ENCODE data around the gene SPSB4.

The SPSB4 gene

DNA sequence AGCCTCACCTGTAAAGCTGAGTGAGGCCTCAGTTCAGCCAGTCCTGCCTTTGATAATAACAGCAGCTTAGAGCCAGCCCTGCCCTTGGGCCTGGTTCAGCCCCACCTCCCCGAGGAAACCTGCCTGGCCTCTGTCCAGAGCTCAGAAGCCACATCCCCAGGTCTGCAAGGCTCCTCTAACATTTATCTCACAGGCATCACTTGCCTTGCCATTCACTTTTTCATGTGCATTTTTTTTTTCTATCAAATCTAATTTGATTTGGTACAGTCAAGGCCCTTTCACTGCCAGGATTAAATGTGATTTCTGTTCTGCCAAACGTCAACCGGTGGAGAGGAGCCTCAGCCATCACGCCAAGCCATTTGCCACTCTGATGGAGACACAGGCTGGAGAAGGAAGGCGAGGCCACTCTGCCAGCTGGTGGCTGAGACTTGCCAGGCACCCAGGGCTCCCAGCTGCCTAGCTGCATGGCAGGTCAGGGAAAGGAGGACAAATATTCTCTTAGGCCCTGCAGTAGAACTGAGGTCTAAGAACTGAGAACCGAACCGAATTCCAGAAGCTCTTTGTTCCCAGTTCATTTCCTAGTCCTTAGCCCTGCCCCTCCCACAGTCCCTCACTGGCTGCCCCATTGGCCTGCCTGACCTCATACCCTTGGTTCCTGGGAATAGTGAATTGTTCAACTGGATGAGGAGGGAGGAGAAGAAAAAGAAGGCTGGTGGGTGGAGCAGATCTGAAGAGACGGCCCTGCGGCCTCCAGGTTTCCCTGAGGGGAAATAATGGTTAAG is 76.4 kb downstream of the SPSB4 start:
- Mint-ChIP-seq H3K4me3 (no peak overlapping the region), H3K4me1 (ENCODE audit: low read depth in 2 of 2) (no peaks in the 10 kb centered on the region), H3K36me3 (ENCODE audit: insufficient read depth) (peaks cover 2% of the 10 kb centered on the region), H3K27me3 (peaks cover 50 to 53% of the 10 kb centered on the region in 2 donors), H3K27ac (peak overlapping the region in 1 of 2 donors; percentile 45), H3K9me3 (no peaks in the 10 kb centered on the region)
- ATAC-seq (replicated peaks): no peak
- no peak for DNase-seq

DNA sequence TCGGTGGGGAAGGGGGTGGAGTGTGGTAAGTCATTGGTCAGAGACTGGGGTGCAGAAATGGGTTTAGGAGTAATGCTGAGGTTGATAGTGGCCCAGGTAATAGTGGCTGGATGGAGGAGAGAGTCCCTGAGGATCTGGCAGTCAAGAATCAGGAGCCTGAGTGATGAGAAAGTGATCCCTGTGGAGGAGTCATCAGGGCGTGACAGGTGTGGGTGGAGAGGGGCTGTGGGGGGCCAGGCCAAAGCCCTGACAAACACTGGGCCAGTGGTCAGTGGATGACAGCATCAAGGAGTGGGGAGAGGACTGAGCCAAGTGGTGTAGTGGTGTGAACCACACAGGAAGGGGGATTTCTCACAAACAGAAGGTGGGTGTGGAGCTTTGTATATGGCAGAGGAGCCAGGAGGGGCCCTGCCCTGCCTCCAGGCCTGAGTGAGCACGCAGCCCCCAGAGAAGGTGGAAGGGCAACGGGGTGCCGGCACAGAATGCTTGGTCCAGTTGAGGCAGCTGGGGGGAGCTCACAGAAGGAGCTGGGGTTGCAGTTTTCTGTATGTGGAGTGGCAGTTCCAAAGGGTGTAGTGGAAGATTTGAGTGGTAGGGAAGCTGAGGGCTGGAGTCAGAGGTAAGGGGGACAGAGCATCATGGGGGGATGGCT is 77.1 kb downstream of the SPSB4 start:
- H3K4me1 Mint-ChIP-seq (ENCODE audit: low read depth in 2 of 2): no peaks in the 10 kb centered on the region
- H3K27ac Mint-ChIP-seq: peak overlapping the region in 1 of 2 donors; percentile 45
- no peak overlapping the region for H3K4me3 Mint-ChIP-seq
- H3K27me3 Mint-ChIP-seq: peaks cover 45 to 46% of the 10 kb centered on the region in 2 donors
- DNase-seq (no peak), ATAC-seq (replicated peaks) (no peak)
- no peaks in the 10 kb centered on the region for H3K9me3 Mint-ChIP-seq
- H3K36me3 Mint-ChIP-seq (ENCODE audit: insufficient read depth): peaks cover 2% of the 10 kb centered on the region

DNA sequence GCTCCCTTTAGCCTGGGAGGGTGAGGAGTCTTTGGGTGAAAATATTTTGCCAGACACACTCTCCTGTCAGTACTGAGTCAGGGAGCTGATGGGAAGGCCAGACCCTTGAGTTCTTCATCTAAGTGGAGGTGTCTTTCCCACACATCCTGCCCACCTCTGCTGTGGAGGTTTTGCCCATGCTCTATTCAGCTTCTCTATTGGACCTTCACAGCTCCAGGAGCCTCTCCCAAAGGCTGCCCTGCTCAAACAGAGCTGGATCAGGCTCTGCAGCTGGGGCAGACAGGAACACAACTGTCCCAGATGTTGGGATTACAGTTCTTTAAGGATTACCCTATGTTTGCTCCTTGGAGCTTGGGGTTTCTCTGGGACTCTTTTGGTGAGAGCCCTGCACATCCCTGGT is 77.9 kb downstream of the SPSB4 start:
- Mint-ChIP-seq H3K27me3 (peaks cover 37 to 38% of the 10 kb centered on the region in 2 donors), H3K4me3 (no peak overlapping the region), H3K36me3 (ENCODE audit: insufficient read depth) (peaks cover 2% of the 10 kb centered on the region), H3K27ac (no peak overlapping the region), H3K9me3 (no peaks in the 10 kb centered on the region), H3K4me1 (ENCODE audit: low read depth in 2 of 2) (no peaks in the 10 kb centered on the region)
- DNase-seq (no peak), ATAC-seq (replicated peaks) (no peak)

DNA sequence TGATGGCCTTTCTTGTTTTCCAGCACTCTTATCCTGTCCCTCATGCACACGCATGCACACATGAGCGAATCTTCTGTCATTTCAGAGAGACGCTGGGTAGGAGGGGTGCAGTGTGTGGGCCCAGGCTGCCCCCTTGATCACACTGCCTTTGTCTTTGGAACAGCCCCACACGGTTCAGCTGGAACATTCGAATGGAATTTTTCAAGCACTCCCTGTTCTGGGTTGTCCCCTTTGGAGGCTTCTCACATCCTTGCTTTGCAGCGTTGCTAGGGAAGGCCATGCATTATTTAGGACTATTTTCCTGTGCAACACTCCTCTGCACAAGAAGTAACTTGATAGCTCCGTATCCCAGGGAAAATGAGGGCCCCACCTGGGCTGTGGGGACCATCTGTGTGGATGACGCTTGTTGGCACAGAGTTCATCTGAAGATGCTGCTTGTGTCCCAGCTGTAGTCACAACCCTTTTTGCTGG is 78.4 kb downstream of the SPSB4 start:
- peaks cover 32 to 33% of the 10 kb centered on the region in 2 donors for H3K27me3 Mint-ChIP-seq
- DNase-seq (no peak), ATAC-seq (replicated peaks) (no peak)
- H3K36me3 Mint-ChIP-seq (ENCODE audit: insufficient read depth): peaks cover 2% of the 10 kb centered on the region
- H3K9me3 Mint-ChIP-seq: no peaks in the 10 kb centered on the region
- H3K4me3 Mint-ChIP-seq: no peak overlapping the region
- no peaks in the 10 kb centered on the region for H3K4me1 Mint-ChIP-seq (ENCODE audit: low read depth in 2 of 2)
- H3K27ac Mint-ChIP-seq: no peak overlapping the region

DNA sequence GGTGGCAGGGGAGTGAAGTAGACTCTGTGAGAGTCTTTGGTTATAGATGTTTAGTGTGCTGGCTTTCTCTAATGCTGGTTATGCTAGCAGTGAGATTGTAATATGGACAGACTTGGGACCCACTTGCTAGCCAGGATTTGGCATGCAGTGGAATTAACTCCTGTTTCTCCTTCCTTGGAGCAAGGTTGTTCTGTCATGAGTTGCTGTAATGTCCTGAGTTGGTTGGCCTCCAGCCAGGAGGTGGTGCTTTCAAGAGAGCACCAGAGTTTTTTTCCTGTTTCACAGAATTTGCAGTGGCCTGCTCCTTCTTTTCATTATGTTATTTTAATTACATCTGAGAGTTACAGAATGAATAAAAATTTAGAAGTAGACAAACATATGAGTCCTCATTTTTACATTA is 92.4 kb downstream of the SPSB4 start:
- Mint-ChIP-seq H3K27ac (no peak overlapping the region), H3K4me1 (ENCODE audit: low read depth in 2 of 2) (no peaks in the 10 kb centered on the region), H3K36me3 (ENCODE audit: insufficient read depth) (no peaks in the 10 kb centered on the region), H3K9me3 (peaks cover 4 to 21% of the 10 kb centered on the region in 2 donors), H3K27me3 (peaks cover 49 to 73% of the 10 kb centered on the region in 2 donors), H3K4me3 (no peak overlapping the region)
- no peak for ATAC-seq (replicated peaks)
- DNase-seq: no peak

DNA sequence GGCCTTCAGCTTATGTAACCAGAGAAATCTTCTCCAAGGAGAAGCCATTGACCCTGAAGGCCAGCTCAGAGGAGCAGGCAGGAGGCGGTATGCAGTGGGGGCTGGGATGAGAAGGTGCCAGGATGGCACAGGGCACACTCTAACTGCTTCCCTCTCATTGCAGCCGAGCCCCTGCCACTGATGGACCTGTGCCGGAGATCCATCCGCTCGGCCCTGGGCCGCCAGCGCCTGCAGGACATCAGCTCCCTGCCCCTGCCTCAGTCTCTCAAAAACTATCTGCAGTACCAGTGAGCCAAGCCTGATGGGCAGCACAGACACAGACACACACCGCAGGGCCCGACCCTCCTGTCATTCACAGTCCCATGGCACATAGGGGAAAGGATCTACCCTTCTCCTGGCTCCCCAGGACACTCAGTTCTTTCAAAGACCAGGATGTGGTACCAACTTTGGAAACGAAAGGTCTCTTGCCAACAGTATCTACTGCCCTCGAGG is 95.9 kb downstream of the SPSB4 start:
- Mint-ChIP-seq H3K36me3 (ENCODE audit: insufficient read depth) (no peaks in the 10 kb centered on the region), H3K27me3 (peaks cover 43 to 79% of the 10 kb centered on the region in 2 donors), H3K9me3 (peaks cover 4 to 16% of the 10 kb centered on the region in 2 donors), H3K4me1 (ENCODE audit: low read depth in 2 of 2) (peaks cover 0 to 2% of the 10 kb centered on the region in 2 donors), H3K27ac (no peak overlapping the region), H3K4me3 (no peak overlapping the region)
- DNase-seq: no peak
- ATAC-seq (replicated peaks): no peak

DNA sequence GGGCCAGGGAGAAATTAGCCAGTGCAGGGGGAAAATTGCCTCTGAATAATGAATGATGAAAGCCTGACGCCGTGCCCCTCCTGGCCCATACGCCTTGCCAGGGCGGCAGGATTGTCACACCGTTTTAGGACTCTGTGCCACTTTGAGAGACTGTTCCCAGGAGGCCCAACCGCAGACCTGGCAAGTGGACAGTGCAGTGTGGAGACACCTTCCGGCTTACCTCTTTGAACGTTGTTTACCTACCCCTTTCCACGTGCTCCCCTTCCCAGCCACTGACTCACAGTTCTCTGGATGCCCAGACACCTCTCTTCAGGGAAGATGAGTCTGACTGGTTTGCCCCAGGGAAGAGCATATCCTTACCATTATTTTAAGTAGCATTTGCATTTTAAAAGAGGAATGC is 96.5 kb downstream of the SPSB4 start:
- H3K36me3 Mint-ChIP-seq (ENCODE audit: insufficient read depth): no peaks in the 10 kb centered on the region
- ATAC-seq (replicated peaks) (no peak), DNase-seq (no peak)
- peaks cover 0 to 2% of the 10 kb centered on the region in 2 donors for H3K4me1 Mint-ChIP-seq (ENCODE audit: low read depth in 2 of 2)
- no peak overlapping the region for H3K4me3 Mint-ChIP-seq
- peaks cover 2 to 10% of the 10 kb centered on the region in 2 donors for H3K9me3 Mint-ChIP-seq
- no peak overlapping the region for H3K27ac Mint-ChIP-seq
- H3K27me3 Mint-ChIP-seq: peaks cover 37 to 72% of the 10 kb centered on the region in 2 donors

DNA sequence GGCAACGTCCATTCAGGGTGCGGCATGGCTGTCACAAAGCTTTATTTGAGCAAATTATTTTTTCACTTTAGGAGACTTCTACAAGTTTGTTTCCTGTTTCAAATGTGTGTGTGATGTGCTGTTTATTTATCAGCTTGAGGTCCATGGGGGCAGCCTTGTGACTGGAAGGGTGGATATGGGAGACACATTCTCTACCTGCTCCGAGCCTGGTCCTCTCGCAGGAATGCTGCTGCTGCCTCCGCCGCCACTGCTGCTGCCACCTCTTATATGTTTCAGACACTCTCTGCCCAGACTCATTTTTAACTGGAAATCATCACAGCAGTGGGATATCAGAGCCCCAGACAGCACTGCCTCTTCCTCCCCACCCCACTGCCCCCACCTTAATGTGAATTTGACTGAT is 97.0 kb downstream of the SPSB4 start:
- H3K27ac Mint-ChIP-seq: no peak overlapping the region
- no peak for ATAC-seq (replicated peaks)
- no peak overlapping the region for H3K4me3 Mint-ChIP-seq
- no peaks in the 10 kb centered on the region for H3K36me3 Mint-ChIP-seq (ENCODE audit: insufficient read depth)
- DNase-seq: no peak
- H3K27me3 Mint-ChIP-seq: peaks cover 34 to 67% of the 10 kb centered on the region in 2 donors
- peaks cover 0 to 5% of the 10 kb centered on the region in 2 donors for H3K9me3 Mint-ChIP-seq
- H3K4me1 Mint-ChIP-seq (ENCODE audit: low read depth in 2 of 2): peaks cover 0 to 2% of the 10 kb centered on the region in 2 donors

DNA sequence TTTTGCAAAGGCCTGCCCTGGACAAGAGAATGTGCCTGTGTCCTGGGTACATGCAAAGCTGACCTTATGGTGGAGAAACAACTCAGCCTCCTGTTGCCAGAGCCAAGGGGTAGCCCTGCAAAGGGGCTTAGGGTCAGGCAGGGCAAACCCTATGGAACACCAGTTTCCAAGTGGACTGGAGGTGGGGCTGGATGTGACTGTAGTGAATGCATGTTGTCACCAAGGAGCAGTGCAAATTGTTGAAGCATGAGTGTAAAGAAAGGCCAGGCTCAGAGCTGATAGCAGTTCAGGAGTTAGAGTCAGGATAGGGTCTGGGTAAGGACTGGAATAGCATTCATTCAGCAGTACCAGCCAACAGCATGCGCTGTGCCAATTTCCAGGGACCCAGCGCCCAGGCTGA is 97.6 kb downstream of the SPSB4 start:
- no peak overlapping the region for H3K27ac Mint-ChIP-seq
- H3K4me3 Mint-ChIP-seq: no peak overlapping the region
- H3K36me3 Mint-ChIP-seq (ENCODE audit: insufficient read depth): no peaks in the 10 kb centered on the region
- peaks cover 0 to 2% of the 10 kb centered on the region in 2 donors for H3K4me1 Mint-ChIP-seq (ENCODE audit: low read depth in 2 of 2)
- H3K27me3 Mint-ChIP-seq: peaks cover 32 to 66% of the 10 kb centered on the region in 2 donors
- H3K9me3 Mint-ChIP-seq: no peaks in the 10 kb centered on the region
- ATAC-seq (replicated peaks) (no peak), DNase-seq (no peak)

DNA sequence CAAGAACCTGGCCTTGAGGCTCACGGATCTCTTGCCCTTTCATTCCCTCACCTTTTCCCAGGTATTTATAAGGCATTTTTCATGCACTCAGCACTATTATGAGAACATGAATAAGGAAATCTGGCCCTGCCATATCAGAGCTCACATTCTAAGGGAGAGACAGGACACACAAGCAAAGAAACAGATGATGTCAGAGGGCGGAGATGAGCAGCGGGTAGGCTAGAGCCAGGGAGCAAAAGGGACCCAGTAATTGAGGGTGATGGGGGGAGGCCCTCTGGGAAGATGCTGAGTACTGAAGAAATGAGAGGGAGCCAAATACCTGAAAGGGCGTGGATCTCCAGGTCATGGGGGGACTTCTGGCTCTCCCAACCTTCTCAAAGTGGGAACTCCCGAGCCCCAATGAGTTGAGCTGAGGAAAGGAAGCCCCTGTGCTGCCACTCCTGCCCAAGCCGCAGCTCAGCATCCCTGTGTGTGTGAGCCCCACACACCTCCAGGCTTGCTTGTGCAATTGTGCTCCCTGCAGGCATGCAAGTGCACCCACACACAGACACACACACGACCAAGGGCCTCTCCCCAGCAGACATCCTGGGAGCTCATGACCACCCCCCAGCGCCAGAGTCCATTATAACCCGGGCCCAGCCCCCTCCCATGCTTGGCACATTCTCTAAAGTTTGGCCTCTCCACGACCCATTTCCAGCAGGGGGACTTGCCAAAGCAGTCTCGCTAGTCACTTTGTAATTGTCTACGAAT is 99.1 kb downstream of the SPSB4 start:
- no peaks in the 10 kb centered on the region for H3K9me3 Mint-ChIP-seq

DNA sequence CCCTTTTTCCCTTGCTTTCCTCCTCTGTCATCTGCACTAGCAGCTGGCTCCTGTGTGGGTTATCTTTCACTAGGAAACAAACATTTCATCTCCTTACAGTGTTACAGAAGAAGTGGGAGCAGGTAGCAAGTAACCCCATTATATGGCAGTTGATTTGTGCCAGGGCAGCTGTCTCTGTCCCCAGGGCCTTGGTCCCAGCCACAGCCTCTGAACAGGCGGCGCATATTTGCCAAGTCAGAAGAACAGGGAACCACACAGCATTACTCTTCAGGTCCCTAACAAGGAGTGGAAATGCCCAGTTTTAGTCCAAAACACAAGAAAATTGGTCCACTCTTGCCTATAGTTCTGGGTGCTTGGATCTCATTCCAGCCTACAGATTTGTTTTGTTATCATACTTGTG is 99.8 kb downstream of the SPSB4 start:
- H3K4me1 Mint-ChIP-seq (ENCODE audit: low read depth in 2 of 2): peaks cover 0 to 2% of the 10 kb centered on the region in 2 donors
- no peak for ATAC-seq (replicated peaks)
- no peak overlapping the region for H3K27ac Mint-ChIP-seq
- H3K27me3 Mint-ChIP-seq: peaks cover 21 to 70% of the 10 kb centered on the region in 2 donors
- H3K4me3 Mint-ChIP-seq: no peak overlapping the region
- no peaks in the 10 kb centered on the region for H3K9me3 Mint-ChIP-seq
- no peaks in the 10 kb centered on the region for H3K36me3 Mint-ChIP-seq (ENCODE audit: insufficient read depth)
- DNase-seq: no peak

More for the DNA sequence above, 99.1 kb downstream of the SPSB4 start:
- H3K36me3 Mint-ChIP-seq (ENCODE audit: insufficient read depth): no peaks in the 10 kb centered on the region
- H3K27me3 Mint-ChIP-seq: peaks cover 21 to 66% of the 10 kb centered on the region in 2 donors
- DNase-seq (no peak), ATAC-seq (replicated peaks) (no peak)
- H3K4me3 Mint-ChIP-seq: no peak overlapping the region
- peaks cover 0 to 2% of the 10 kb centered on the region in 2 donors for H3K4me1 Mint-ChIP-seq (ENCODE audit: low read depth in 2 of 2)
- no peak overlapping the region for H3K27ac Mint-ChIP-seq

DNA sequence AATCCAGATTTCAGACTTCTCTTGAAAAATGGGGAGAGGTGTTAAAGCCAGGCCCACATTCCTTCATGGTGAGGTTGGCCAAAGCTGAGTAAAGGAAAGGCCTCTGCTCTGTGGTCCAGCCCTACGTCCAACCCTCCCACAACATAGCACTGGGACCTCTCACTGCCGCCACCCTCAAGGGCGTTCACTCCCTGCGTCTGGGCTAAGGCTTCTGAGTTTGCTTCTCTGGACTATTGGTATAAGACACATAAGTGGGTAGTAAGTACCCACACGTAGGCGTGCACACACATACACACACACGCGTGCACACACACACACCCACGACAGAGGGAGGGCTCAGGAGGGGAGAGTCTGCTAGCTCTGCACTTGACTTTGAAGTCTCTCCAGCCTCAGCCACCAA is 100.3 kb downstream of the SPSB4 start:
- Mint-ChIP-seq H3K27me3 (peaks cover 21 to 70% of the 10 kb centered on the region in 2 donors), H3K4me1 (ENCODE audit: low read depth in 2 of 2) (peaks cover 0 to 2% of the 10 kb centered on the region in 2 donors)
- DNase-seq: no peak

DNA sequence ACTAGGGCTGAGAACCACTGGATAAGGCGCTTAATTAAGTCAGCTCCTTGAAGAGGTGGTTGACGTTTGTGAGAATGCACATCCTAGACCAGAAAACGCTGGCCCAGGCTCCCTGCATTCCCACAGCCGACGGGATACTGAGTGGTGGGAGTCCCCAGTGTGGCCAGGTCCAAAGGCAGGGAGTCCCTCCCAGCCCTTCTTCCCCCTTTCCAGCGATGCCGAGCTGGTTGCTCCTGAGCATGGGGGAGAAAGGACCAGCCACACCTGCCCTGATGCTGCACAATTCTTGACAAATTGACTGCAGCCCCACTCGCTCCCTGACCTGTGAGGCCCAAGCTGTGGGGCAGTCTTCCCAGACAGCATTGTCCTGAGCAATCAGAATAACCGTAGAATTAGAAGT is 101.0 kb downstream of the SPSB4 start:
- Mint-ChIP-seq H3K4me1 (ENCODE audit: low read depth in 2 of 2) (peaks cover 0 to 2% of the 10 kb centered on the region in 2 donors), H3K36me3 (ENCODE audit: insufficient read depth) (no peaks in the 10 kb centered on the region), H3K27ac (no peak overlapping the region), H3K27me3 (peaks cover 21 to 67% of the 10 kb centered on the region in 2 donors), H3K4me3 (no peak overlapping the region), H3K9me3 (no peaks in the 10 kb centered on the region)
- ATAC-seq (replicated peaks): no peak
- DNase-seq: no peak

More for the DNA sequence above, 100.3 kb downstream of the SPSB4 start:
- ATAC-seq (replicated peaks): no peak
- no peak overlapping the region for H3K4me3 Mint-ChIP-seq
- no peaks in the 10 kb centered on the region for H3K36me3 Mint-ChIP-seq (ENCODE audit: insufficient read depth)
- no peaks in the 10 kb centered on the region for H3K9me3 Mint-ChIP-seq
- no peak overlapping the region for H3K27ac Mint-ChIP-seq

Measured in effector memory CD8-positive, alpha-beta T cell (primary cell).